Esophagus muscularis mucosa (tissue), 4 donors: ENCODE data around the gene OAS3. TPM values are rescaled to one million over a fixed set of nuclear protein-coding genes. Genes with fewer than 3 reads are reported as not detected.

ENCODE experiments used
- DNase-seq: peaks from one replicate; pipeline ENCODE4 v3.0.0-alpha.2; 2017; ENCODE audit errors: extremely low spot score
- H3K27ac ChIP-seq, 4 donors: fragments of 200-600 bp; sonication (generic); replicated peaks in 1 of 4; 1 replicate in 3 of 4; 2 replicates in 1 of 4; pipeline ENCODE4 v1.5.1; 2016 to 2019; ENCODE audit warnings: mild to moderate bottlenecking in 1 of 4
- H3K27me3 ChIP-seq, 4 donors: fragments of 200-600 bp; sonication (generic); one replicate each; pipeline versions ENCODE4 v1.5.1 to v1.6.0; 2016 to 2019
- H3K36me3 ChIP-seq, 4 donors: fragments of 200-600 bp; sonication (generic); one replicate each; pipeline ENCODE4 v1.5.1; 2016 to 2019
- H3K4me1 ChIP-seq, 4 donors: fragments of 200-600 bp; sonication (generic); one replicate each; pipeline ENCODE4 v1.5.1; 2016 to 2019
- H3K4me3 ChIP-seq, 4 donors: fragments of 200-600 bp; sonication (generic); 1 replicate in 2 of 4; 2 replicates in 2 of 4; pipeline ENCODE4 v1.5.1; 2016 to 2019; ENCODE audit warnings: mild to moderate bottlenecking in 4 of 4, moderate library complexity in 1 of 4
- H3K9me3 ChIP-seq, 4 donors: fragments of 200-600 bp; sonication (generic); 1 replicate in 3 of 4; 2 replicates in 1 of 4; pipeline ENCODE4 v1.5.1; 2016 to 2019
- CTCF ChIP-seq, 3 experiments: fragments of 200-600 bp in 2 of 3; fragments of 450-650 bp in 1 of 3; sonication (generic) in 2 of 3; IDR thresholded peaks; one replicate each; pipeline ENCODE4 v1.5.1; 2017 to 2019; ENCODE audit warnings: antibody characterized with exemption in 3 of 3, mild to moderate bottlenecking in 2 of 3, moderate library complexity in 1 of 3
- EP300 ChIP-seq: sonication (generic); formaldehyde crosslinking; IDR thresholded peaks from one replicate; pipeline ENCODE4 v1.6.1; 2017; ENCODE audit warnings: antibody characterized with exemption
- POLR2A ChIP-seq: fragments of 450-650 bp; IDR thresholded peaks from one replicate; pipeline ENCODE4 v1.6.1; 2017; ENCODE audit warnings: antibody characterized with exemption, moderate library complexity, mild to moderate bottlenecking, low read depth
- POLR2AphosphoS5 ChIP-seq, 2 donors: sonication (generic); formaldehyde crosslinking; IDR thresholded peaks; one replicate each; pipeline ENCODE4 v1.6.1; 2017; ENCODE audit warnings: antibody characterized with exemption in 2 of 2
- WGBS: methylation state at CpG from one replicate; pipeline ENCODE4 v1.1.5; 2018; 5-methylcytosine and 5-hydroxymethylcytosine counted together
- intact Hi-C: fragments of 100-400 bp; cut with DNase I; formaldehyde crosslinking; loops from one replicate; pipeline ENCODE4 v1.15.1; 2023
- total RNA-seq, 4 donors: library from RNA; depleted of rRNA; stranded (reverse); fragments of >200 nt; gene quantifications; one replicate each; pipeline versions ENCODE4 v1.1.0 to v1.2.1, GENCODE V29; 2016

OAS3 gene
- total RNA-seq, 4 donors from 2014 or later = 6.0 to 9.6 (median 9.2) TPM

GRCh38 chr12:112967858-112968257 lies 29.6 kb downstream of the OAS3 start:
- Histone ChIP-seq H3K4me1 (peaks cover 0 to 9% (median 0%) of the 10 kb centered on the region in 4 donors), H3K9me3 (no peaks in the 10 kb centered on the region), H3K4me3 (no peak overlapping the region), H3K36me3 (peaks cover 0 to 86% (median 54%) of the 10 kb centered on the region in 4 donors), H3K27me3 (no peaks in the 10 kb centered on the region), H3K27ac (no peak overlapping the region)
- intact Hi-C loops = no loop called here
- 100% methylated on average over 3 of the region's 7 CpGs for WGBS
- TF ChIP-seq POLR2A = no peak
- no peak for TF ChIP-seq EP300
- TF ChIP-seq CTCF (IDR thresholded peaks at IDR 0.05) = no peak
- no peak for TF ChIP-seq POLR2AphosphoS5 (IDR thresholded peaks at IDR 0.05)
- no peak for DNase-seq

GRCh38 chr12:112969547-112970306 lies 31.5 kb downstream of the OAS3 start:
- Histone ChIP-seq H3K4me3 (no peak overlapping the region), H3K27me3 (no peaks in the 10 kb centered on the region), H3K4me1 (peaks cover 0 to 9% (median 2%) of the 10 kb centered on the region in 4 donors), H3K9me3 (no peaks in the 10 kb centered on the region), H3K27ac (no peak overlapping the region), H3K36me3 (peaks cover 0 to 67% (median 41%) of the 10 kb centered on the region in 4 donors)
- TF ChIP-seq POLR2A = no peak
- no peak for TF ChIP-seq POLR2AphosphoS5 (IDR thresholded peaks at IDR 0.05)
- no peak for TF ChIP-seq CTCF (IDR thresholded peaks at IDR 0.05)
- no peak for TF ChIP-seq EP300
- intact Hi-C loops = no loop called here
- no peak for DNase-seq
- 95% methylated on average over 8 of the region's 8 CpGs for WGBS

DNA sequence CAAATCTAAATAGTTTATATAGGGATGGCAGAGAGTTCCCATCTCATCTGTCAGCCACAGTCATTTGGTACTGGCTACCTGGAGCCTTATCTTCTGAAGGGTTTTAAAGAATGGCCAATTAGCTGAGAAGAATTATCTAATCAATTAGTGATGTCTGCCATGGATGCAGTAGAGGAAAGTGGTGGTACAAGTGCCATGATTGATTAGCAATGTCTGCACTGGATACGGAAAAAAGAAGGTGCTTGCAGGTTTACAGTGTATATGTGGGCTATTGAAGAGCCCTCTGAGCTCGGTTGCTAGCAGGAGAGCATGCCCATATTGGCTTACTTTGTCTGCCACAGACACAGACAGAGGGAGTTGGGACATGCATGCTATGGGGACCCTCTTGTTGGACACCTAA lies 32.1 kb downstream of the OAS3 start:
- WGBS = 71% methylated on average over 2 of the region's 2 CpGs
- intact Hi-C loops = no loop called here

DNA sequence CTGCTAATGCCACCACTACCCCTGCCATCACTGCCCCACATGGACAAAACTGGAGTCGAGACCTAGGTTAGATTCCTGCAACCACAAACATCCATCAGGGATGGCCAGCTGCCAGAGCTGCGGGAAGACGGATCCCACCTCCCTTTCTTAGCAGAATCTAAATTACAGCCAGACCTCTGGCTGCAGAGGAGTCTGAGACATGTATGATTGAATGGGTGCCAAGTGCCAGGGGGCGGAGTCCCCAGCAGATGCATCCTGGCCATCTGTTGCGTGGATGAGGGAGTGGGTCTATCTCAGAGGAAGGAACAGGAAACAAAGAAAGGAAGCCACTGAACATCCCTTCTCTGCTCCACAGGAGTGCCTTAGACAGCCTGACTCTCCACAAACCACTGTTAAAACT lies 33.0 kb downstream of the OAS3 start:
- peaks cover 0 to 52% (median 27%) of the 10 kb centered on the region in 4 donors for H3K36me3 ChIP-seq
- intact Hi-C loops = no loop called here
- no peaks in the 10 kb centered on the region for H3K9me3 ChIP-seq
- WGBS = 46% methylated on average over 5 of the region's 5 CpGs
- no peak for DNase-seq
- H3K4me3 ChIP-seq = no peak overlapping the region
- H3K27me3 ChIP-seq = no peaks in the 10 kb centered on the region
- H3K4me1 ChIP-seq = peaks cover 0 to 9% (median 2%) of the 10 kb centered on the region in 4 donors
- no peak overlapping the region for H3K27ac ChIP-seq
- TF ChIP-seq EP300 (no peak), POLR2AphosphoS5 (IDR thresholded peaks at IDR 0.05) (no peak), CTCF (IDR thresholded peaks at IDR 0.05) (no peak), POLR2A (no peak)

More for the DNA sequence above, 32.1 kb downstream of the OAS3 start:
- Histone ChIP-seq H3K36me3 (peaks cover 0 to 60% (median 36%) of the 10 kb centered on the region in 4 donors), H3K27ac (no peak overlapping the region), H3K9me3 (no peaks in the 10 kb centered on the region), H3K4me1 (peaks cover 0 to 9% (median 2%) of the 10 kb centered on the region in 4 donors), H3K4me3 (no peak overlapping the region), H3K27me3 (no peaks in the 10 kb centered on the region)
- TF ChIP-seq POLR2AphosphoS5 (IDR thresholded peaks at IDR 0.05) (no peak), POLR2A (no peak), CTCF (IDR thresholded peaks at IDR 0.05) (no peak), EP300 (no peak)
- DNase-seq = peak; percentile 47
